Glomerular visceral epithelial cell (primary cell): ENCODE results near the gene DCBLD1.
"Not testable (repeated sequence)": the region's sequence is repeated elsewhere in the genome, so short reads cannot be mapped to it uniquely, and the experiment has no call there.

Experiments
- DNase-seq: peaks from one replicate; pipeline ENCODE4 v3.0.0-alpha.2; 2016; ENCODE audit errors: extremely low spot score

DCBLD1 gene

GRCh38 chr6:117482240-117483003 is at the start of gene DCBLD1:
DCBLD1 (plus strand) TSS chr6:117482674; CDS start chr6:117482782, 108 bp downstream.
- DNase-seq, result peak; percentile 85

- DNase-seq, result peak; percentile 86
Observed at GRCh38 chr6:117440706-117441525, 41.6 kb upstream of the DCBLD1 start.

- peak; percentile 26 for DNase-seq
Observed at GRCh38 chr6:117441824-117442264, 40.6 kb upstream of the DCBLD1 start.

GRCh38 chr6:117442313-117442712 is 40.2 kb upstream of the DCBLD1 start:
- DNase-seq, result not testable (repeated sequence)

- no peak for DNase-seq
Observed at GRCh38 chr6:117444600-117444999, 37.9 kb upstream of the DCBLD1 start.

- peak; percentile 13 for DNase-seq
Observed at GRCh38 chr6:117446861-117447260, 35.6 kb upstream of the DCBLD1 start.

- DNase-seq, result peak; percentile 26
Observed at GRCh38 chr6:117448011-117448410, 34.5 kb upstream of the DCBLD1 start.

GRCh38 chr6:117448732-117449485 is 33.6 kb upstream of the DCBLD1 start:
- DNase-seq, result peak; percentile 95

- DNase-seq, result peak; percentile 82
Observed at GRCh38 chr6:117449549-117450439, 32.7 kb upstream of the DCBLD1 start.

- DNase-seq, result no peak
Observed at GRCh38 chr6:117451671-117452070, 30.8 kb upstream of the DCBLD1 start.

- no peak for DNase-seq
Observed at GRCh38 chr6:117456250-117456649, 26.2 kb upstream of the DCBLD1 start.

- no peak for DNase-seq
Observed at GRCh38 chr6:117456998-117457397, 25.5 kb upstream of the DCBLD1 start.

GRCh38 chr6:117459204-117459944 is 23.1 kb upstream of the DCBLD1 start:
- no peak for DNase-seq

GRCh38 chr6:117463762-117464665 is 18.5 kb upstream of the DCBLD1 start:
- peak; percentile 75 for DNase-seq

GRCh38 chr6:117464700-117465099 is 17.8 kb upstream of the DCBLD1 start:
- no peak for DNase-seq

- DNase-seq, result no peak
Observed at GRCh38 chr6:117465691-117466090, 16.8 kb upstream of the DCBLD1 start.

GRCh38 chr6:117467876-117468275 is 14.6 kb upstream of the DCBLD1 start:
- DNase-seq, result no peak

- not testable (repeated sequence) for DNase-seq
Observed at GRCh38 chr6:117468527-117468926, 13.9 kb upstream of the DCBLD1 start.

GRCh38 chr6:117469356-117469755 is 13.1 kb upstream of the DCBLD1 start:
- no peak for DNase-seq
